Transverse colon (tissue), 4 donors: ENCODE data around the gene NME8. TPM values are rescaled to one million over a fixed set of nuclear protein-coding genes. Genes with fewer than 3 reads are reported as not detected.

ENCODE experiments used
- DNase-seq: peaks from one replicate; pipeline ENCODE4 v3.0.0-alpha.2; 2019
- H3K27ac ChIP-seq, 4 donors: fragments of 200-600 bp; sonication (generic); 2 replicates each; pipeline ENCODE4 v1.5.1; 2016 to 2018; ENCODE audit warnings: inconsistent platforms in 4 of 4
- H3K27me3 ChIP-seq: fragments of 200-600 bp; sonication (generic); 2 replicates; pipeline ENCODE4 v1.5.1; 2017; ENCODE audit warnings: inconsistent platforms
- H3K36me3 ChIP-seq, 4 donors: fragments of 200-600 bp; sonication (generic); 2 replicates each; pipeline ENCODE4 v1.5.1; 2017 to 2019; ENCODE audit warnings: inconsistent platforms in 4 of 4
- H3K4me1 ChIP-seq, 4 donors: fragments of 200-600 bp; sonication (generic); 2 replicates each; pipeline ENCODE4 v1.5.1; 2017 to 2020; ENCODE audit warnings: inconsistent platforms in 4 of 4
- H3K4me3 ChIP-seq, 4 donors: fragments of 200-600 bp; sonication (generic); 1 replicate in 1 of 4; 2 replicates in 3 of 4; pipeline versions ENCODE4 v1.5.1 to v1.6.1; 2017 to 2019; ENCODE audit warnings: inconsistent platforms in 4 of 4
- H3K9me3 ChIP-seq, 2 donors: fragments of 200-600 bp; sonication (generic); 2 replicates each; pipeline ENCODE4 v1.5.1; 2017 to 2019; ENCODE audit warnings: inconsistent platforms in 2 of 2
- EP300 ChIP-seq: sonication (generic); formaldehyde crosslinking; IDR thresholded peaks from one replicate; pipeline ENCODE4 v1.6.1; 2017; ENCODE audit warnings: antibody characterized with exemption, low read depth
- POLR2A ChIP-seq: fragments of 450-650 bp; IDR thresholded peaks from one replicate; pipeline ENCODE4 v1.6.1; 2016; ENCODE audit warnings: antibody characterized with exemption, mild to moderate bottlenecking, moderate library complexity
- POLR2AphosphoS5 ChIP-seq, 3 donors: sonication (generic); formaldehyde crosslinking; IDR thresholded peaks; one replicate each; pipeline ENCODE4 v1.6.1; 2016; ENCODE audit warnings: antibody characterized with exemption in 3 of 3
- WGBS, 2 donors: methylation state at CpG; one replicate each; pipeline ENCODE4 v1.1.5; 2018; ENCODE audit warnings: low coverage in 1 of 2; 5-methylcytosine and 5-hydroxymethylcytosine counted together
- in situ Hi-C, 4 donors: fragments of 200-750 bp; cut with MboI; loops; one replicate each; pipeline versions ENCODE4 v1.15.0 to v1.15.1; 2017; ENCODE audit warnings: low sequenced_read_pairs in 3 of 4, low pct_ligation_motif_present in 1 of 4, low pct_unique_long_range_greater_than_20kb in 1 of 4
- intact Hi-C: fragments of 100-400 bp; cut with DNase I; formaldehyde crosslinking; loops from one replicate; pipeline ENCODE4 v1.15.1; 2023; ENCODE audit warnings: low total_unique reads
- total RNA-seq, 4 donors: library from RNA; depleted of rRNA; stranded (reverse); fragments of >200 nt; gene quantifications; one replicate each; pipeline ENCODE4 v1.1.0, GENCODE V29; 2016
- TF ChIP-seq, protein P1 (sequence below), 5 experiments: fragments of 200-600 bp in 3 of 5; fragments of 450-650 bp in 2 of 5; sonication (generic) in 3 of 5; IDR thresholded peaks; 1 replicate in 2 of 5; 2 replicates in 3 of 5; pipeline ENCODE4 v1.5.1; 2016 to 2017; ENCODE audit warnings: antibody characterized with exemption in 5 of 5, inconsistent platforms in 3 of 5, mild to moderate bottlenecking in 2 of 5, moderate library complexity in 1 of 5

The NME8 gene
- total RNA-seq, 4 donors from 2014 or later = not detected

DNA sequence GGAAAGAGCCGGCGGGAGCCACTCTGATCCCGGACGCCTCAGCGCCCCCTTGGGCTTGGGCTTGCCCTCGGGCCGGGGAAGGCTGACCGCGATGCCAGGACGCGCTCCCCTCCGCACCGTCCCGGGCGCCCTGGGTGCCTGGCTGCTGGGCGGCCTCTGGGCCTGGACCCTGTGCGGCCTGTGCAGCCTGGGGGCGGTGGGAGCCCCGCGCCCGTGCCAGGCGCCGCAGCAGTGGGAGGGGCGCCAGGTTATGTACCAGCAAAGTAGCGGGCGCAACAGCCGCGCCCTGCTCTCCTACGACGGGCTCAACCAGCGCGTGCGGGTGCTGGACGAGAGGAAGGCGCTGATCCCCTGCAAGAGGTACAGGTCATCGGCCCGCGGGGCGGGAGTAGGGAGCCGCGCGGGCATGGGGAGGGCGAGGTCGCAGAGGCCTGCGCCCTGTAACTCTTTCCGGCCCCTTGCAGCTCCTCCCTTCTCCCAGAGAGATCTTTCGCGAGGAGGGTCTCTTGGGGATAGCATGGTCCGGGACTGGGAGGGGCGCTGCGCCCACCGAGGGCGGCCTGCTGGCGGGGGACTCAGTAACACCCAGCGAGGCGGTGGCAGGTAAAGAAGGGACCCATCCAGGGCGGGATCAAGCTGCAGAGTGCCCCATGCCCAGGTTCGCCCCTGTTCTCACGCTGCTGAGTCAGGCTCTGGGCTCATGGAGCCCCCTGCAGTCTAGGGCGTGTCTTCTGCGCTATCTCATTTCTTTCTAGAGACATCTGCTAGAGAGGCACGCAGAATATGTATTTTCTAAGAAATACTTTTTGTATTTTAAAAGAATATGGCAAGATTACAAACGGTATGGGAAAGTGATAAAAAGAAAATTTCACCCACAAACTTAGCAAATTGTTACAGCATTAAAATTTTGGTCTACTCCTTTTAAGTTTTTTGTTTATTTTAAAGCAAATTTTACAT is 72.7 kb downstream of the NME8 start:
- in situ Hi-C loops = loop anchor here (25.0 kb wide), 2 partner anchors 166 to 291 kb away; no protein-coding TSS in a partner anchor
- intact Hi-C loops = no loop called here
- DNase-seq = peak; percentile 64

DNA sequence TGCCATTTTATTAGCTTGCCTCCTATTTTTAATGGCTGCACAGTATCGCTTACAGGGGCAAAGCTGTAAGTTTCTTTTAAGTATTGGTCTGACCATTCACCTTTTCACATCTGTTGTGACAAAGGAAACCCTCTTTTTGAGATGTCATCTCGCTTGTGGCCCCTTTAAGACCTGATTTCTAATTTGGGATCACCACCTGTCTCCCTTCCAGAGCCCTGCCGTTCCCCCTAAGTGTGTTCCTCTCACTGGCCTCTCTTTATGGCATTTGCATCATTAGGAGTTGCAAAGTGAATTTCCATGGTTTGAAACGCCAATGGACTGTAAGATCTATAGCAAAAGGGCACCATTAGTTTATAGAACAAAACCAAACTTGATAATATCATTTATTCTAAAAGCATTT is 73.5 kb downstream of the NME8 start:
- H3K36me3 ChIP-seq = no peaks in the 10 kb centered on the region
- in situ Hi-C loops (loop anchor here (25.0 kb wide), 2 partner anchors 165 to 290 kb away; no protein-coding TSS in a partner anchor), intact Hi-C loops (no loop called here)
- no peak for TF ChIP-seq EP300
- TF ChIP-seq POLR2A = no peak
- TF ChIP-seq, protein P1, sequence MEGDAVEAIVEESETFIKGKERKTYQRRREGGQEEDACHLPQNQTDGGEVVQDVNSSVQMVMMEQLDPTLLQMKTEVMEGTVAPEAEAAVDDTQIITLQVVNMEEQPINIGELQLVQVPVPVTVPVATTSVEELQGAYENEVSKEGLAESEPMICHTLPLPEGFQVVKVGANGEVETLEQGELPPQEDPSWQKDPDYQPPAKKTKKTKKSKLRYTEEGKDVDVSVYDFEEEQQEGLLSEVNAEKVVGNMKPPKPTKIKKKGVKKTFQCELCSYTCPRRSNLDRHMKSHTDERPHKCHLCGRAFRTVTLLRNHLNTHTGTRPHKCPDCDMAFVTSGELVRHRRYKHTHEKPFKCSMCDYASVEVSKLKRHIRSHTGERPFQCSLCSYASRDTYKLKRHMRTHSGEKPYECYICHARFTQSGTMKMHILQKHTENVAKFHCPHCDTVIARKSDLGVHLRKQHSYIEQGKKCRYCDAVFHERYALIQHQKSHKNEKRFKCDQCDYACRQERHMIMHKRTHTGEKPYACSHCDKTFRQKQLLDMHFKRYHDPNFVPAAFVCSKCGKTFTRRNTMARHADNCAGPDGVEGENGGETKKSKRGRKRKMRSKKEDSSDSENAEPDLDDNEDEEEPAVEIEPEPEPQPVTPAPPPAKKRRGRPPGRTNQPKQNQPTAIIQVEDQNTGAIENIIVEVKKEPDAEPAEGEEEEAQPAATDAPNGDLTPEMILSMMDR (IDR thresholded peaks at IDR 0.05) = no peak
- TF ChIP-seq POLR2AphosphoS5 (IDR thresholded peaks at IDR 0.05) = no peak
- H3K27me3 ChIP-seq = peaks cover 1% of the 10 kb centered on the region
- H3K9me3 ChIP-seq = peaks cover 0 to 8% of the 10 kb centered on the region in 2 donors
- peak overlapping the region in 1 of 4 donors; percentile 68 for H3K4me3 ChIP-seq
- no peak overlapping the region for H3K27ac ChIP-seq
- WGBS, 2 donors = 60 to 68% methylated on average over 4 of the region's 4 CpGs
- H3K4me1 ChIP-seq = peaks cover 0 to 21% (median 7%) of the 10 kb centered on the region in 4 donors
- DNase-seq = no peak

More for the DNA sequence above, 72.7 kb downstream of the NME8 start:
- Histone ChIP-seq H3K27ac (peak overlapping the region; percentile 85 to 87 (median 86)), H3K36me3 (no peaks in the 10 kb centered on the region), H3K27me3 (peaks cover 9% of the 10 kb centered on the region), H3K9me3 (peaks cover 0 to 8% of the 10 kb centered on the region in 2 donors), H3K4me1 (peaks cover 0 to 27% (median 14%) of the 10 kb centered on the region in 4 donors), H3K4me3 (peak overlapping the region; percentile 61 to 68 (median 64))
- no peak for TF ChIP-seq EP300
- peak in 1 of 3 donors; percentile 13 for TF ChIP-seq POLR2AphosphoS5 (IDR thresholded peaks at IDR 0.05)
- TF ChIP-seq, protein P1 (IDR thresholded peaks at IDR 0.05) = no peak
- peak; percentile 15 for TF ChIP-seq POLR2A
- 0 to 7% methylated on average over 5 to 53 of the region's 63 CpGs for WGBS, 2 donors

DNA sequence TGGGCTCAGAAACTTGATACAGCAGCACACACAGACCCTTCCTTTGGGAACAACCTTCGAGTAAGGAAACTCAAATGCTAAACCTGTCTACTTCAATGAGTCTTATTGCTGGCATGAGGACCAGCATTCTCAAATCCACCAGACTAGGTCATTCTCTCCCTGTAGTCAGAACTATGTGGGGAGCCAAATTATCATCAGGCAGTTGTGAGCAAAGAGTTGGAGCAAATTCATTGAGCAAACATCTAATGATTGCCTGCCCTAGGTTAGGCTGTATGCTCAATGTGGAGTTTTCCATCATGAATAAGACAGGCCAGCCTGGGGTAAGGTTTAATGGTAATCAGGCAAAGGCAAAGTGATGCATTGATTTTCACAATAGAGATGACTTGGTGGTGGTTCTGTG is 75.6 kb downstream of the NME8 start:
- peaks cover 0 to 8% of the 10 kb centered on the region in 2 donors for H3K9me3 ChIP-seq
- H3K27ac ChIP-seq = no peak overlapping the region
- no peaks in the 10 kb centered on the region for H3K27me3 ChIP-seq
- in situ Hi-C loops (loop anchor here (25.0 kb wide), 2 partner anchors 163 to 288 kb away; no protein-coding TSS in a partner anchor), intact Hi-C loops (no loop called here)
- H3K4me1 ChIP-seq = peaks cover 0 to 14% (median 5%) of the 10 kb centered on the region in 4 donors
- no peak for DNase-seq
- H3K4me3 ChIP-seq = no peak overlapping the region
- WGBS, 2 donors = 59% methylated on average over 1 of the region's 1 CpG; no CpG with 5 or more reads in 1 of the 2 donors
- TF ChIP-seq POLR2AphosphoS5 (IDR thresholded peaks at IDR 0.05) = no peak
- TF ChIP-seq, protein P1 (IDR thresholded peaks at IDR 0.05) = no peak
- TF ChIP-seq EP300 = no peak
- no peak for TF ChIP-seq POLR2A
- H3K36me3 ChIP-seq = no peaks in the 10 kb centered on the region

DNA sequence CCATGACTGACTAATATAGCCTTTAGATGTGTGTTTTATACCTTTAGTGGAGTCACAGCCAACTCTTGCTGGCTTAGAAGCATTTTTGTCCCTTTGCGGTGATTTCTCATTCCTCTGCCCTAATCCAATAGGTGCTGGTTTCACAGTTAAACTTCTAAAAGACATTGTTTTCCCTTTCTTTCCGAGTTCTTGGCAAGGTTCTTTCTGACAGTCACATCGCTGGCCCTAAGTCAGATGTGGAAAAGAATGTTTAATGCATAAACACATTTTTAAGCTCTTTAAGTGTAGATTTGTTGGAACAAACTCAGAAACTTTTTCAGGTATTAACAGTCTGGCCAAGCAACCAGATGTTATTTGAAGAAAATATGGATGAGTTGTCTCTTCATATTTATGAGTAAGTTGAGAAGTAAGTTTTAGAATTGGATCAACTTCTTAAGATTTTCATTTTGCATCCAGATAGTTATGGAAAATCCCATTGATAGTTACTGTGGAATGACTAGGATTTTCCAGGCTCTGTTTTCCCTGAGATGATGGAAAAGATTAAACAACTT is 76.2 kb downstream of the NME8 start:
- no peak overlapping the region for H3K4me3 ChIP-seq
- TF ChIP-seq, protein P1 (IDR thresholded peaks at IDR 0.05) = no peak
- TF ChIP-seq POLR2A = no peak
- TF ChIP-seq POLR2AphosphoS5 (IDR thresholded peaks at IDR 0.05) = no peak
- TF ChIP-seq EP300 = no peak
- WGBS, 2 donors = 63 to 71% methylated on average over 3 of the region's 3 CpGs
- peaks cover 0 to 14% (median 5%) of the 10 kb centered on the region in 4 donors for H3K4me1 ChIP-seq
- H3K9me3 ChIP-seq = peaks cover 0 to 8% of the 10 kb centered on the region in 2 donors
- in situ Hi-C loops = loop anchor here (25.0 kb wide), 2 partner anchors 163 to 288 kb away; no protein-coding TSS in a partner anchor
- DNase-seq = no peak
- intact Hi-C loops = no loop called here
- no peaks in the 10 kb centered on the region for H3K27me3 ChIP-seq
- no peaks in the 10 kb centered on the region for H3K36me3 ChIP-seq
- H3K27ac ChIP-seq = no peak overlapping the region
